NCI-H187 treated with DMSO at 0.1 percent for 48 hours (cell line): Measurements from ENCODE around the gene DYNC2I2.

ENCODE experiments used
- DNase-seq: peaks from one replicate; lab custom pipeline; 2025; lab: John Stamatoyannopoulos, UW

Gene DYNC2I2

DNA sequence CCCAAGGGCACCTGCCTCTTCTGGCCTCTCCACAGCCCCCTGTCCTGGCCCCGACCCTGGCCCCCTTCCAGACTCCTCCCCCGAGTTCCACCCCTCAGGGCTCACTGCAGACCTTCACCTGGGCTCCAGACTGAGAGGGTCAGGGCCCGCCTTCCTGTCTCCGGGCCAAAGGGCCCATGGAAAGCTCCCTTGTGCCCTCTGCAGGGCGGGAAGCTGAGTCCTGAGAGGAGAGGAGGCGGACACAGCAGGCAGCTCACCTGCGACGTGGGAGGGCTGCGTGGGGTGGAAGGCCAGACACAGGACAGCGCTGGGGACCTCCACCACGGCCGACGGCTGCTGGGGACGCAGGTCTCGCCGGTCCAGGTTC, 20.6 kb downstream of the DYNC2I2 start:
- DNase-seq: no peak

DNA sequence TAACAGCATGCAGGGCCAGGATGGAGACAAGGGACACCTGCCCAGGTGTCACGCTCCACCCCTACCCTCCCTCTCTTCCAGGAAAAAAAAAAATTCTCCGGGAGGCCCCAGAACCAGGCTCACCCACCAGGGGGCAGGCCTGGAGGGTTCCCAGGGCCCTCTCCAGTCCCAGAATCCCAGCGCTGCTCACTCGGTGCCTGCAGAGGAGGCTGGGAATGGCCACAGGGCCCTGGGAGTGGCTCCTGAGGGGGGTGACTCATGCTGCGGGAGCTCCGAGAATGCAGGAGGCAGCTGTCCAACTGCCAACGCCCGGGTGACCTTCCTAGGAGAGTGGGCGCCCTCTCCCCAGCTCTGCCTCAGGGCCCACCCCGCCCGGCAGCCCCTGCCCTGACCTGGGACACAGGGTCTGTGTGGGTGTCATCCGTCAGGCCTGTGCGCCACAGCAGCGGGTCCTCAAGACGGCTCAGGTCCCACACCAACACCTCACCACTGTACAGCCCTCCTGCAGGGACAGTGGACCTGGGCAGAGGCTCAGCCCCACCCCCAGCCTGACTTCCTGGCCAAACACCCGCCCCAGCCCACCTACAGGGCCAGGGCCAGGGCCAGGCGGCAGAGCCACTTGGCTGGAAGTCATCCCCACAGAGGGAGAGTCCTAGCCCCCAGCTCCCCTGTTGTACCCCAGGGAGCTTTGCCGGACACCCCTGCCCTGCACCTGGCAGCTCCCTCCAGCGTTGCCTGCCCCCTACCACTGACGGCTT, 21.2 kb downstream of the DYNC2I2 start:
- no peak for DNase-seq

DNA sequence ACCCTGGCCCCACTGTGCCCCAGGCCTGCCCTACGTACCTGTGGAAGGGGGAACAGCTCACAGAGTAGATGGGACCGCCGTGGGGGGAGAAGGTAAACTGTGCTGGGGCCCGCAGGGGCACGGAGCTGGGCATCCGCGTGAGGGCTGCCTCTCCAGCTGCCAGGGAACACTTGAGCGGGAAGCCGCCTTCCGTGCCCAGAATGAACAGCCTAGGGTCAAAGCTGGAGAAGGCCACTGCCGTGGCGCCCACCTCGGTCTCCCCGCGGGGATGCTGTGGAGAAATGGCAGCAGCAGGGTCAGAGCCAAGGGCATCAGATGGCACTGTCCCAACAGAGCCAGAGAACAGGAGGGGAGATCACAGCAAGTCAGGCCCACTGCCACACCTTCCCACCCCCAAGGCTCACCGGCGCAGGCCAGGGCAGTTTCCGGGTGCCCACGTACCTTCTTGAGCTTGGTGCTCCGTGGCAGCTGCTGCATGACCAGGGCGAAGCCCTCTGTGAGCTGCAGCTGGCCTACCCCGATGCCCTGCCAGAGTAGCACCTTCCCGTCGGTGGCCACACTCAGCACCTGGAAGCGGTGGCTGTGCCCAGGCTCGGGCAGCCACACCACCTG, 21.9 kb downstream of the DYNC2I2 start:
- DNase-seq: no peak

DNA sequence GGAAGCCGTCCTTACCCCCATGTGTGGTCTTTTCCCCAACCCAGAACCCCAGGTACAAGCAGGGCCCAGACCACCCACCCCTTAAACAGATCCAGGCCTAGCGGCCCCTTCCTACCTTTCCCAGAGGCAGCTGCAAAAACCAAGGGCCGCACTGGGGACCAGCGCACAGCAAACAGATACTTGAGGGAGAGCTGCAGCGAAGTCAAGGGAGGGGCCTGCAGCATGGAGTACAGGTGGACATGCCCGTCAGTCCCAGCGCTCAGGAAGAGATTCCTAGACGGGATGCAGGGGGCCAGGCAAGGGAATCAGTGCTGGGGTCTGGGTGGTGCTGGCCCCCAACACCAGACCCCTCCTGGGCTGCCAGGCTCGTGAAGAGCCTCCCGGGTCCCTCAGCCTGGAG, 22.5 kb downstream of the DYNC2I2 start:
- no peak for DNase-seq

DNA sequence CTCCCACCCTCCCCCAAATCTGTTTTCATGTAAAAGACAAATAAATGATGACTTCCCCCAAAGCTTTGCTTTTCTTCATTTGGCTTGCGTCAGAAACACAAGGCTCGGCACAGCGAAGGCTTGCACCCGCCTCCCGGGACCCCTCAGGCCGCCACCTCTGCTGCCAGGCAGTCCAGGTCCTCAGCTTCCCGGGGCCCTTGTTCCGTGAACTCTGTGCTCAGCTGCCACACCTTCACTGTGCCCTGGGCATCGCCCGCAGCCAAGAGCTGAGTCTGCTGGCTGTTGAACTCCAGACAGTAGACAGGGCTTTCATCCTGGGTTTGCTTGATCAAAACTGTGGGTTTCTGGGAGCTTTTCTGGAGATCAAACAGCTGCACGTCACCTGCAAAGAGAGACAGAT, 23.0 kb downstream of the DYNC2I2 start:
- no peak for DNase-seq

DNA sequence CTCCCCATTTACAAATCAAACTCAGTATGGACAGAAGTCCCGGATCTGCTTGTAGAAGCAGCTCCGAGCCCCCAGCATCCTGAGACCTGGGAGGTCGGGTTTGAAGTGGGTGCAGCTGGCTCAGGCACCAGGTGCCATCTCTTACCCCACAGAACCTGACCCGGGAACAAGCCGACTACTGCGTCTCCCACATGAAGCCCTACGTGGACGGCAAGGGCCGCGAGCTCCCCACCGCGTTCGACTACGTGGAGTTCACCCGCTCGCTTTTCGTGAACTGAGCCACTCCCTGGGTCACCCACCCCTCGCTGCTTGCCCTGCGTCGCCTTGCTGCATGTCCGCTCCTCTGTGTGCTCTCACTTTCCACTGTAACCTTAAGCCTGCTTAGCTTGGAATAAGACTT, 23.6 kb downstream of the DYNC2I2 start:
- DNase-seq: no peak

DNA sequence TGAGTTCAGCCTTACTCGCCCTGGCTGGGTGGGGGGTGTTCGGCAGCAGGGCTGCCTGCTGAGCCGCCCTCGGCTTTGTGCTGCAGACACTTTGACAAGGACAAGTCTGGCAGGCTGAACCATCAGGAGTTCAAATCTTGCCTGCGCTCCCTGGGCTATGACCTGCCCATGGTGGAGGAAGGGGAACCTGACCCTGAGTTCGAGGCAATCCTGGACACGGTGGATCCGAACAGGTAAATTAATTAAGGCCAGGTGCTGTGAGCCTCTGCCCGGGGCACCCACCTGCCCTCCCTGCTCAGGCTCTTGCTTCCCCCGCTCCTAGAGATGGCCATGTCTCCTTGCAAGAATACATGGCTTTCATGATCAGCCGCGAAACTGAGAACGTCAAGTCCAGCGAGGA, 24.2 kb downstream of the DYNC2I2 start:
- DNase-seq: no peak

DNA sequence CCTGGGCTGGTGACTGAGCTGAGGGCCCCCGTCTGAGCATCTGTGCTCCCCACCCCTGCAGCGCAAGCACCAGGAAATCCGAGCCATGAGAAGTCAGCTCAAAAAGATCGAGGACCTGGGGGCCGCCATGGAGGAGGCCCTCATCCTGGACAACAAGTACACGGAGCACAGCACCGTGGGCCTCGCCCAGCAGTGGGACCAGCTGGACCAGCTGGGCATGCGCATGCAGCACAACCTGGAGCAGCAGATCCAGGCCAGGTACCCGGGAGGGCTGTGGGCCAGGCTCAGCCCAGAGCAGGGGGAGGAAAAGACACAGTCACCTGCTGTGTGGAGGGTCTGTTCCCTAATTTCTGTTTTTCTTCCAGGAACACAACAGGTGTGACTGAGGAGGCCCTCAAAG, 24.6 kb downstream of the DYNC2I2 start:
- no peak for DNase-seq

DNA sequence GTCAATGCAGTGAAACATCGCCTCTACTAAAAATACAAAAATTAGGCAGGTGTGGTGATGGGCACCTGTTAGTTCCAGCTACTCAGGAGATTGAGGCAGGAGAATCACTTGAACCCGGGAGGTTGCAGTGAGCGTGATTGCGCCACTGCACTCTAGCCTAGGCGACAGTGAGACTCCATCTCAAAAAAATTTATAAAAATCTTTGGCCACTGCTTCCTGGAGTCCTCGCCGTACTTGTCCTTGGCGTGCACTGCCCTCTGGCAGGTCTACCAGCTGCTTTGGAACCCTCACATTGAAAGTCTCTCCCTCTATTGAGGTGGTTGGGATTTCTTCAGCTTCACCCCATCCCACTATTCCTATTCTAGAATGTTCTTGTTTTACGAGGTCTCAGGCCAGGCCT, 25.0 kb downstream of the DYNC2I2 start:
- no peak for DNase-seq

DNA sequence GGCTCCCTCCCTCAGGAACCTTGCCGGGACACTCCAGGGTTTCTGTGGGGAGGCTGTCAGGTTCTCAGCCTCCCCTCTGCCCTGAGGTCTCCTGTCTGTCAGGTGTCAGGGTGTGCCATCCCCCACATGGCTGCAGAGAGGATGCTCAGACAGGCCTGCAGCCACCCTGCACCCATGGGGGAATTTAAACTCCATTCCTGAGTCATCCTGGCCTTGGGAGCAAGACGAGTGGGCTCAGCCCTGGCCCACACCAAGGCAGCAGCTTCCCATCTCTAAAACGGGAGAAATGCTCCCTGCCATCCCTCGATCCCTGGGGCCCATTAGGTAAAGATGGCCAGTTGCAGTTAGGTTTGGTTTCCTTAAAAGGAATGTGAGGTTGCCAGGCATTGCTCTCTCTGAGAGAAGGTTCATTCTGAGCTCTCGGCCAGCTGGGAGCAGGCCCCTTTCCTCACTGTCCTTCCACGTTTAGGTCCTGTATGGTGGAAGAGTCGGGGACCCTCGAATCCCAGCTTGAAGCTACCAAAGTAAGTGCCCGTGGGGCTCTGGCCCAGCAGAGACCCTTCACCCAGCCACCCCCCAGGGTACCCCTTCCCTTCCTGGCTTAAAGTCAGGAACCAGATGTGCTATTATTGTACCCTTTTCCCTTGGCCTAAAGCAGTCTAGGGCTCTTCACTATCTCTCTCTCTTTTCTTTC, 26.6 kb downstream of the DYNC2I2 start:
- DNase-seq: no peak

DNA sequence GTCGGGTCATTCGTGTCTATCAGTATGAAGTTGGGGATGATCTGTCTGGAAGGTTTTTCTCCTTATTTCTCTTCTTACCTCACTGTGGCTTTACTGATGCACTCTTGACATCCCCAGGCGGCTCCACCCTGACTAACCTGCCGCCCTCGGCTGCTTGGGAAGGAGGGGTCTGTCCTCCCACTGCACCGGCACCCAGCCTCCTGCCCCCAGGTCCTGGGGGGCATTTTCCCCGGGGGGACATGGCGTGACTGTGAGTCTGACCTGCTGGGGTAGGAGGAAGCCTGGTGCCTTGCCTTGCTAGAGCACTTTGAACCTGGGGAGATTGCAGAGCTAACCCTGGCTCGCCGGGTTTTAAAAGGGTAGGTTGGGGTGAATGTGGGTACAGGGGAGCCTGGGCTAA, 27.5 kb downstream of the DYNC2I2 start:
- no peak for DNase-seq

DNA sequence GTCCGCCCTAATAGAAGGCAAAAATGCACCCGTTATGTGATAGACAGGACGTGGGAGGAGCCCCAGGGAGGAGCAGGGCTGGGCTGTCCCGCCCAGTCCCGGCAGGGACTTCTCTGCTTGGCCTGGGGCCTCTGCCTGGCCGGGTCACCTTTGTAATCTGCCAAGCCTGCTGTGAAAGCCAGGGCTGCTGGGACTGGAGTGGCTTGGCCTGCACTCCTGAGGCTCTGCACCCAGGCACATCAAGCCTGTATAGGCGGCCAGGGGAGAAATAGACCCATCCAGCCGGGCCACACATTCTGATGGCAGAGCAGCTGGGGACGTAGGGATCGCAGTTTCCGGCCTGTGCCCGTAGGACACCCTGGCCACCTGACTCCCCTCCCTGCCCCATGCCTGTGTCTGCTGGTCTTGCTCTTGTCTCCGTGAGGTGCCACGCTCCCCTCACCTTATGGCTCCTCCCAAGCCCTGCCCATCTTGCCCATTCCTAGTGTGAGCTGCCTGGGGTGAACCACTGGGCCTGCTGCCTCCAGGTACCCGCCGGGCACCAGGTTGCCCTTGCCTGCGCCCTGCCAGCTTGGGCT, 28.1 kb downstream of the DYNC2I2 start:
- DNase-seq: no peak

DNA sequence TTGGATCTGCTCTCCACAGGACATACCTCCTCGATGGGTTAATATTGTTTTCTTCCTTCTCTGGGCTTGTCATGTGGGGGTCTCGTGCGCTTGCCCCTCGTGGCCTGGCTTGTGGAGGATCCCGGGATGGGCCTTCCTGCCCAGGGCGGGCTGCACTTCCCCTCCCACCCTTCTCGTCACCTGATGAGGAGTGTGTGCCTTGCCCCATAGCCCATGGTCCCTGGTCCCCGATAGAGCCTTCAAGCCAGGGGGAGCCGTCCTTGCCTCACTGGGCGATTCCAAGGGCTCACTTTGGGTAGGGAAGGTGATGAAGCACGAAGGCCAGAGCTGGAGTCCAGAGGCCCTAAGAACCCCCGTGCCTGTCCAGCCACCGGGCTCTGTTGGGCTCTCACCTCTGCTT, 28.7 kb downstream of the DYNC2I2 start:
- no peak for DNase-seq

DNA sequence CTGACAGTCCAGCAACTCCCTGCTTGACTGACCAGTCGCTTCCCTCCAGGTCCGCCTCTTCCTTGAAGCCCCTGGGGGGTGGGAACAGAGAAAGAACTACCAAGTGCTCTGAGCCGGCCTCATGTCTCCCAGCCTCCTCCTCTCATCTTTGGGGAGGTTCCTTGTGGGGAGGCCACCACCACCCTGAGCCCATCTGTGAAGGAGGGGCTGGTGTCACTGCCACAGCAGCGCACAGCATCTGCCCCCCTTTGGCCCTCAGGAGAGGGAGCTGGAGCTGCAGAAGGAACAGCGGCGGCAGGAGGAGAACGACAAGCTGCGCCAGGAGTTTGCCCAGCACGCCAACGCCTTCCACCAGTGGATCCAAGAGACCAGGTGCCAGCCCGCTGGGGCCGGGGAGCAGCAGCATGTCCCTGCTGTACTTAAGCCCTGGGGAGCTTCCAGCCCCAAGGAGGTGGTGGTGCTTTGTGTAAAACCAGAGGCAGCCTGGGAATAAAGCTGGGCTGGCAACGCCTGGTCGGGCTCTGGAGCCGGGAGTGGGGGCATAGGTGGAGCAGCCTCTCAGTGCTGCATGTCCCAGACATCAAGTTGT, 29.4 kb downstream of the DYNC2I2 start:
- DNase-seq: no peak

DNA sequence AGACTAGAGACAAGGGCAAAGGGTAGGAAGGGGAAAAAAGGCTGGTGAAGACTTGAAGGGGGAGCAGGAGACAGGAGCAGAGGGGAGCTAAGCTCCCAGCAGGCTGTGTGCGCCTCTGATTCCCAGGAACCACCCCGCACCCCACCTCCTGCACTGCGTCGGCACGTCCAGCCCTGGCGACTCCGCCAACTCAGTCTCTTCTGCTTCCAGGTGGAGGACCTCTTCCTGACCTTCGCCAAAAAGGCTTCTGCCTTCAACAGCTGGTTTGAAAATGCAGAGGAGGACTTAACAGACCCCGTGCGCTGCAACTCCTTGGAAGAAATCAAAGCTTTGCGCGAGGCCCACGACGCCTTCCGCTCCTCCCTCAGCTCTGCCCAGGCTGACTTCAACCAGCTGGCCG, 30.5 kb downstream of the DYNC2I2 start:
- no peak for DNase-seq

DNA sequence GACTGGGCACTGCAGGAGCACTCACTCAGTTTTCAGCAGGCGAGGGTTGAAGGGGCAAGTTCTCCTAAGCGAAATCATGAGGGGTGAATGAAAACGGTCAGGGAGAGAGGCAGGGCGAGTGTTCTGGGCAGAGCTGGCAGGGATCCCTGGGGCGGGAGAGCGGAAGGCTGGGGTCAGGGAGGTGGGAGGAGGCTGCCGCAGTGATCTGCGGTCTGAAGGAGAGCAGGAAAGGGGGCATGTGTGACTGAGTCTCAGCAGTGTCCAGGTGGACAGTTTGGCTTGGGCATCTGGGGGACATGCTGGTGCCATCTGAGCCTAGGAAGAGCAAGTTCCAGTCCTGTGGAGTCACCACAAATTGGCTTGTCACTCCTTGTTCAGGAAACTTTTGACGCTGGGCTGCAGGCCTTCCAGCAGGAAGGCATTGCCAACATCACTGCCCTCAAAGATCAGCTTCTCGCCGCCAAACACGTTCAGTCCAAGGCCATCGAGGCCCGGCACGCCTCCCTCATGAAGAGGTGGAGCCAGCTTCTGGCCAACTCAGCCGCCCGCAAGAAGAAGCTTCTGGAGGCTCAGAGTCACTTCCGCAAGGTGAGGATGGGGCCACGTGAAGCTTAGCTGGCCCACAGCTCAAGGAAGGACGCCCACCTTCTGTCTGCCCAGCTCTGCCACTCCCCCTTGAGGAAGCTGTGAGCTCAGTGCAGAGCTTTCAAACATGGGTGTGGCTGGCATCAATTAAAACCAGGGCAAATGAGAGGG, 31.1 kb downstream of the DYNC2I2 start:
- no peak for DNase-seq

DNA sequence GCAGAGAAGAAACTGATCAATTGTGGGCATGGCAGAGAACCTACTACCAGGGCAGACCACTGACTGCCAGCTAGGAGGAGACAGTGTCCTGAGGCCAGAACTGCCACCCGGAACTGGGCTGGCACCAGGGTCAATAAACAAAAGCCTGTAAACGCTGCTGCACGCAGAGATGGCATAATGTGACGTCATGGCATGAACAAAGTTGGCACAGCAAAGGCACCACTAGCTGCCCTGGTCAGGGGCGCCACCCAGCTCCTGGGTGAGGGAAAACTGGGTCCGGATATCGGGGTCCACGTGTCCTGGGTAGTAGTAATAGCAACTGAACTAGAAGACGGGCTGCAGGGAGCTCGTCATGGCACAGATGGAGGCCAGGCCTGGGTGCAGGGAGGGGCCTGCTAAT, 32.1 kb downstream of the DYNC2I2 start:
- DNase-seq: no peak

DNA sequence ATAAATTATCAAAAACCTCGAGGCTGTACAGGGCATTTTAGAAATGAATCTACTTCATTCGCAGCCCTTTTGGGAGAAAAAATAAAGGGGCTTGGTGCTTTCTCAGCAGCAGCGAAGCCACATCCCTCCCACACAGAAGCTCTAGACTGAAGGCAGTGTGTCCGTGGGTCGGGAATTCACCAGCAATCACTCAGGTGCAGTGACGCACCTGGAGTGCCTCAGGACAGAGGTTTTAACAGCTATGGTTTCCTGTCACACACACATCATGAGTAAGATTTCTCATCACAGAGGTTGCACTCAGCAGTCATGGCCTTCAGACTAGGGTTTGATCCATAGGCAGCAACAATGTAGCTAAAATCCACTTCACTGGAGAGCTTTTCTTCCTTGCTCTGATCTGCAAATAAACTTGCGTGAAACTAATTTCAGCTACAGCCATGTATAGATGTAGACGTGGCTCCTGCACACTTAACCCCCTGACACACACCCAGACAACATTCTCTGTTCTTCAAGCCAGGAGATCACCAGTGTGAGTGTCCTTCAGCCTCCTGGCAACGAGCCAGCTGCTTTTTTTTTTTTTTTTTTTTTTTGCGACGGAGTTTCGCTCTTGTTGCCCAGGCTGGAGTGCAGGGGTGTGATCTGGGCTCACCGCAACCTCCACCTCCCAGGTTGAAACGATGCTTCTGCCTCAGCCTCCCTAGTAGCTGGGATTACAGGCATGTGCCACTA, 34.8 kb downstream of the DYNC2I2 start:
- DNase-seq: no peak

DNA sequence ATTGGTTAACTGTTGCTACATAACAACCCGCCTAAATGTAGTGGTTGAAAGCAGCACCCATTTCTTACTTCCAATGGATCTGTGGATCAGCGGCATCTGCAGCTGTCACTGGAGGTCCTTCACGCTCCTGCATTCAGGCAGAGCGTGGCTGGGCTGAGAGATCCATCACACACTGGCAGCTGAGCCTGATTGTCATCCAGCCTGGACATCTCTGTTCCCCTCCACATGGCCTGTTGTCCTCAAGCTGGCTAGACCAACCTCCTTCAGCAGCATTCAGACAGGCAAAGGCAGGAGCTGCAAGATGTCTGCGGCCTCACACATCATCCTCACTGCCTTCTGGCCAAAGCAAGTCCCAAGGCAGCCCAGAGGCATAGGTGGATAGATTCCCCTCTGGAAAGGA, 36.9 kb downstream of the DYNC2I2 start:
- no peak for DNase-seq

DNA sequence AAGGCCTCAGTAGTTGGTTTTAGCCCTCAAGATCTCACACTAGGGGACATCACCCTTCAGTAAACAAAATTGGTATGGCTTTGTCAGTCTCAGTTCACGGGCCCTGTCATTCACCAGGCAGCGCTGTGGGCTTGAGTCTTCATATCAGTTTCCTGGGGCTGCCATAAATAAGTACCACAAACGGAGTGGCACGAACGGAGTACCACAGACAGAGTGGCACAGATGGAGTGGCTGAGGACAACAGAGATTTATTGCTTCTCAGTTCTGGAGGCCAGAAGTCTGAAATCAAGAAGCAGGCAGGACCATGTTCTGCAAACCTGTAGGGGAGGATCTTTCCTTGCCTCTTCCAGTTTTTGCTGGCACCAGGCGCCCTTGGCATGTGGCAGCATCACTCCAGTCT, 37.5 kb downstream of the DYNC2I2 start:
- DNase-seq: no peak

DNA sequence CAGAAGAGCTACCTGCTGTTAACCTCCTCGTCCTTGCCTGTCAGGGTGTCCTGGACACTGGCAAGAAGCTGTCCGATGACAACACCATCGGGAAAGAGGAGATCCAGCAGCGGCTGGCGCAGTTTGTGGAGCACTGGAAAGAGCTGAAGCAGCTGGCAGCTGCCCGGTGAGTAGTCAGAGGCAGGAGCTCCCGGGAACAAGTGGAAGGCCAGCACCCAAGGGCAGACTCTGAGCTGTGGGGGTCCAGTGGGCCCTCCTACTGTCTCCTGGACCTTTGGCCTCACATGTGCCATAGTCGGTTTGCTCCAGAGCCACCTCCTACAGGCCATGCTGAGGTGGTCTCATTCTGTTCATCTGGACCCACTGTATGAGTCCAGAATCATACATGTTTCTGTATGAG, 38.7 kb downstream of the DYNC2I2 start:
- DNase-seq: no peak
